A549 (cell line): ENCODE measurements around the gene ARID1B. TPM values are rescaled to one million over a fixed set of nuclear protein-coding genes. Genes with fewer than 3 reads are reported as not detected.

Source experiments
- ATAC-seq, 2 experiments: fragments of 200-7000 bp in 1 of 2; fragments of >200 bp in 1 of 2; cut with Nextera tagmentation in 1 of 2; cut with Tn5 transposase in 1 of 2; 3 replicates each; pipeline versions ENCODE4 v1.8.0 to v1.9.1; 2018 to 2020; ENCODE audit warnings: mild to moderate bottlenecking in 1 of 2, moderate library complexity in 1 of 2
- CTCF ChIA-PET: fragments of 300-600 bp; sonication (Branson Sonifier 250); formaldehyde crosslinking; extraction: SDS; loops from one replicate; lab custom pipeline; 2021; ENCODE audit warnings: antibody characterized with exemption, inconsistent platforms; lab: Yijun Ruan, JAX
- POLR2A ChIA-PET: fragments of 350-600 bp; formaldehyde crosslinking; extraction: SDS; loops from one replicate; lab custom pipeline; 2021; ENCODE audit warnings: antibody characterized with exemption, inconsistent platforms; lab: Yijun Ruan, JAX
- DNase-seq, 2 experiments: peaks; one replicate each; pipeline versions ENCODE4 v3.0.0 to v3.0.0-alpha.2; 2011 to 2016; ENCODE audit warnings: low read depth in 1 of 2, low spot score in 1 of 2
- FAIRE-seq: peaks from 2 replicates; lab custom pipeline; 2011; peaks lifted over from hg19 to GRCh38; lab: Jason Lieb, UNC
- H3K27ac ChIP-seq, 2 experiments: fragments of >200 bp; sonication (Bioruptor Twin); formaldehyde crosslinking; 3 replicates each; pipeline ENCODE4 v1.5.1; 2016 to 2017
- H3K4me1 ChIP-seq: fragments of >200 bp; sonication (Bioruptor Twin); formaldehyde crosslinking; 3 replicates; pipeline ENCODE4 v1.6.1; 2016
- H3K4me2 ChIP-seq: fragments of >200 bp; sonication (Bioruptor Twin); formaldehyde crosslinking; 3 replicates; pipeline ENCODE4 v1.6.1; 2016
- H3K4me3 ChIP-seq: fragments of >200 bp; sonication (Bioruptor Twin); formaldehyde crosslinking; 3 replicates; pipeline ENCODE4 v1.5.1; 2016
- H3K9me3 ChIP-seq: fragments of >200 bp; sonication (Bioruptor Twin); formaldehyde crosslinking; 3 replicates; pipeline ENCODE4 v1.6.1; 2016
- CBX8 ChIP-seq: fragments of 200-600 bp; sonication (generic); IDR thresholded peaks from 2 replicates; pipeline ENCODE4 v1.6.1; 2016
- EHF ChIP-seq: fragments of 250-450 bp; sonication (Bioruptor Pico); IDR thresholded peaks from 2 replicates; pipeline ENCODE4 v1.5.0; 2020; ENCODE audit warnings: mild to moderate bottlenecking
- ESRRA ChIP-seq: fragments of 150-350 bp; IDR thresholded peaks from 2 replicates; pipeline ENCODE4 v1.6.1; 2014; ENCODE audit warnings: mild to moderate bottlenecking, low read length, borderline replicate concordance
- GATA3 ChIP-seq: IDR thresholded peaks from 2 replicates; pipeline ENCODE4 v1.6.1; 2012; ENCODE audit warnings: borderline replicate concordance
- HDAC2 ChIP-seq: fragments of 200-600 bp; sonication (generic); IDR thresholded peaks from 2 replicates; pipeline ENCODE4 v1.6.1; 2016
- HEYL ChIP-seq: fragments of 250-450 bp; sonication (Bioruptor Pico); IDR thresholded peaks from 2 replicates; pipeline ENCODE4 v1.8.0; 2021; ENCODE audit warnings: mild to moderate bottlenecking, moderate library complexity
- HOXB5 ChIP-seq: fragments of 250-450 bp; sonication (Bioruptor Pico); IDR thresholded peaks from 2 replicates; pipeline ENCODE4 v1.5.0; 2020; ENCODE audit warnings: mild to moderate bottlenecking, moderate library complexity
- JUNB ChIP-seq: fragments of >200 bp; sonication (Bioruptor Twin); formaldehyde crosslinking; IDR thresholded peaks from 2 replicates; pipeline ENCODE4 v1.6.1; 2016
- KDM5A ChIP-seq: fragments of 200-600 bp; sonication (generic); IDR thresholded peaks from 2 replicates; pipeline ENCODE4 v1.6.1; 2016; ENCODE audit warnings: antibody characterized with exemption, mild to moderate bottlenecking
- MYC ChIP-seq: IDR thresholded peaks from 2 replicates; pipeline ENCODE4 v1.6.1; 2012; ENCODE audit warnings: mild to moderate bottlenecking, inconsistent platforms, low read length, improper control_type of control experiment, borderline replicate concordance
- PHF8 ChIP-seq: fragments of 200-600 bp; sonication (generic); IDR thresholded peaks from 2 replicates; pipeline ENCODE4 v1.6.1; 2016; ENCODE audit warnings: low read depth, mild to moderate bottlenecking, antibody characterized with exemption, moderate library complexity, borderline replicate concordance
- POLR2AphosphoS2 ChIP-seq: conservative IDR thresholded peaks from 2 replicates; pipeline ENCODE4 v1.6.1; 2012; ENCODE audit warnings: low read length, improper control_type of control experiment, inconsistent platforms
- RFX5 ChIP-seq: fragments of 450-650 bp; IDR thresholded peaks from 2 replicates; pipeline ENCODE4 v1.7.1; 2014; ENCODE audit warnings: antibody characterized with exemption, mild to moderate bottlenecking, moderate library complexity
- RNF2 ChIP-seq: fragments of 200-600 bp; sonication (generic); IDR thresholded peaks from 2 replicates; pipeline ENCODE4 v1.6.1; 2016; ENCODE audit warnings: low read depth, mild to moderate bottlenecking, antibody characterized with exemption, moderate library complexity, borderline replicate concordance
- ZFP36 ChIP-seq: fragments of 450-650 bp; IDR thresholded peaks from 2 replicates; pipeline ENCODE4 v1.6.1; 2014; ENCODE audit warnings: borderline replicate concordance; ENCODE audit not compliant: partially characterized antibody
- ZNF302 ChIP-seq: fragments of 250-450 bp; sonication (Bioruptor Pico); IDR thresholded peaks from 2 replicates; pipeline ENCODE4 v1.9.0; 2021; ENCODE audit warnings: inconsistent platforms, mild to moderate bottlenecking, moderate library complexity
- WGBS: methylation state at CpG from one replicate; pipeline ENCODE4 v1.1.6; 2017; ENCODE audit errors: missing lambda C conversion rate; 5-methylcytosine and 5-hydroxymethylcytosine counted together
- polyA plus RNA-seq, 4 experiments: library from polyadenylated mRNA; depleted of rRNA in 3 of 4; stranded (reverse); fragments of >200 nt; fragmentation: RNase III in 1 of 4; extraction: RNeasy Plus Mini Kit Qiagen cat#74134 plus additional on column Dnase treatment in 1 of 4; gene quantifications; 2 replicates in 3 of 4; 3 replicates in 1 of 4; pipeline ENCODE4 v1.2.3, GENCODE V29; 2011 to 2017
- TF ChIP-seq, protein P1 (sequence below): fragments of >200 bp; sonication (Bioruptor Twin); formaldehyde crosslinking; IDR thresholded peaks from 3 replicates; pipeline ENCODE4 v1.6.1; 2016
- TF ChIP-seq, protein P2 (sequence below): fragments of 200-600 bp; sonication (generic); IDR thresholded peaks from 2 replicates; pipeline ENCODE4 v1.6.1; 2016; ENCODE audit warnings: antibody characterized with exemption, mild to moderate bottlenecking, moderate library complexity
- TF ChIP-seq, protein P3 (sequence below): fragments of 150-350 bp; IDR thresholded peaks from 2 replicates; pipeline ENCODE4 v1.6.1; 2014; ENCODE audit warnings: low read depth, mild to moderate bottlenecking, low read length
- TF ChIP-seq, protein P4 (sequence below): fragments of >200 bp; sonication (Bioruptor Twin); formaldehyde crosslinking; IDR thresholded peaks from 3 replicates; pipeline ENCODE4 v1.5.1; 2016

The ARID1B gene
- polyA plus RNA-seq, 2 of the 4 experiments (the other 2 are of a cell fraction): 13.5 to 16.3 TPM

DNA sequence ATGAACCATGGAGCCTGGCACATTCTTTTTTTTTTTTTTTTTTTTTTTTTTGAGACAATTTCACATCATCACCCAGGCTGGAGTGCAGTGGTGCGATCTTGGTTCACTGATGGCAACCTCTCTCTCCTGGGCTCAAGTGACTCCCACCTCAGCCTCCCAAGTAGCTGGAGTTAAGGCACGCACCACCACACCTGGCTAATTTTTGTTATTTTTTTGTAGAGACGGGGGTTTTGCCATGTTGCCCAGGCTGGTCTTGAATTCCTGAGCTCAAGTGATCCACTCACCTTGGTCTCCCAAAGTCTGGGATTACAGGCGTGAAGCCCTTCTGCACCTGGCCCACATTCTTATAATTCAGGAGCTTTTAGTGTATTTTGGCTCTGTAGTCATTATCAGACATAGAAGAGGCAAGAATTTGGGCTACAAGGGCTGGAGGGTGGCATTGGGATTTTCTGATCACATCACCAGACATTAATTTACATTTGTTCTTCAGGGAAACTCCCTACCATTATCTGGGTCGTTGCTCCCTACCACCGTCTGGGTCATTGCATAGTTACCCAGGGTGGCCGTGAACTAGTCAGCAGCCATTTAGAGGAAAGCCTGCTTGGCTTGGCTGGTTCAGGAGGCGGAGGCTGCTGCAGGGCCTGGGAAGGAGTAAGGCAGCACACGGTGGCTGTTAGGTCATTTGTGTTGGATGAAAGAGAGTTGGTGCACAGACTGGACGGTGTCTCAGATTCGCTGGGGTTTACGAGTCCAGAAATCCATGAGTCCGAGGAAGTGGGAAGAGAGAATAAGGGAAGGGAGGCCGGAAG lies 17.6 kb downstream of the ARID1B start:
- whole genome bisulfite sequencing: 85% methylated on average over 14 of the region's 14 CpGs

DNA sequence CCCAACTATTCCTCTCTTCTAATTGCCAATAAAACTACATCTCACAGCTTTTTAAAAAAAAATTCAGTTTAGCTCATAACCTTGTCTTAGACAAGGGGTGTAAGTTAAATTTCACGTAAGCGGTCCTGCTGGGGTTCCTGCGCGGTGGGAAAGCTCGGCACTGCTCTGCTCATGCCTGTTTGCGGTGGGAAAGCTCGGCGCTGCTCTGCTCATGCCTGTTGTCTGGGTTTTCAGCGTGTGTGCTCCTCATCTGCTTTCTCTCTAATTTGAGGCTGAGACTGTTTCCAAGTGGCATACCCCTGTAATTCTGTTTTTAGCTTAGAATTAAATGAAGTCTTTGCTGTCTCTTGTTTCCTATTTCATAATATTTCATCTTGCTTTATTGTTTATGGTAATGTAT lies 18.6 kb downstream of the ARID1B start:
- ATAC-seq: no peak
- no peak overlapping the region for H3K27ac ChIP-seq
- ChIA-PET CTCF (no interaction called here), POLR2A (no interaction called here)
- 93% methylated on average over 9 of the region's 9 CpGs for WGBS
- TF ChIP-seq JUNB: no peak
- TF ChIP-seq ZFP36: no peak
- FAIRE-seq: no peak
- H3K9me3 ChIP-seq: no peaks in the 10 kb centered on the region
- no peak for DNase-seq
- no peak overlapping the region for H3K4me2 ChIP-seq
- no peak overlapping the region for H3K4me3 ChIP-seq
- no peaks in the 10 kb centered on the region for H3K4me1 ChIP-seq

More for the DNA sequence above, 17.6 kb downstream of the ARID1B start:
- H3K4me2 ChIP-seq: no peak overlapping the region
- no peak overlapping the region for H3K4me3 ChIP-seq
- CTCF ChIA-PET: no interaction called here
- DNase-seq (no peak), FAIRE-seq (no peak), ATAC-seq (no peak)
- POLR2A ChIA-PET: no interaction called here
- H3K4me1 ChIP-seq: peaks cover 7% of the 10 kb centered on the region
- TF ChIP-seq ZNF302 (CRISPR knock-in tag) (no peak), MYC (no peak), GATA3 (no peak), PHF8 (no peak), CBX8 (no peak), HEYL (no peak), RFX5 (no peak), POLR2AphosphoS2 (no peak), EHF (no peak), JUNB (no peak), HDAC2 (no peak), KDM5A (no peak), ESRRA (no peak), RNF2 (no peak), HOXB5 (CRISPR knock-in tag) (no peak)
- TF ChIP-seq, protein P1, sequence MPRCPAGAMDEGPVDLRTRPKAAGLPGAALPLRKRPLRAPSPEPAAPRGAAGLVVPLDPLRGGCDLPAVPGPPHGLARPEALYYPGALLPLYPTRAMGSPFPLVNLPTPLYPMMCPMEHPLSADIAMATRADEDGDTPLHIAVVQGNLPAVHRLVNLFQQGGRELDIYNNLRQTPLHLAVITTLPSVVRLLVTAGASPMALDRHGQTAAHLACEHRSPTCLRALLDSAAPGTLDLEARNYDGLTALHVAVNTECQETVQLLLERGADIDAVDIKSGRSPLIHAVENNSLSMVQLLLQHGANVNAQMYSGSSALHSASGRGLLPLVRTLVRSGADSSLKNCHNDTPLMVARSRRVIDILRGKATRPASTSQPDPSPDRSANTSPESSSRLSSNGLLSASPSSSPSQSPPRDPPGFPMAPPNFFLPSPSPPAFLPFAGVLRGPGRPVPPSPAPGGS: no peak
- TF ChIP-seq, protein P2, sequence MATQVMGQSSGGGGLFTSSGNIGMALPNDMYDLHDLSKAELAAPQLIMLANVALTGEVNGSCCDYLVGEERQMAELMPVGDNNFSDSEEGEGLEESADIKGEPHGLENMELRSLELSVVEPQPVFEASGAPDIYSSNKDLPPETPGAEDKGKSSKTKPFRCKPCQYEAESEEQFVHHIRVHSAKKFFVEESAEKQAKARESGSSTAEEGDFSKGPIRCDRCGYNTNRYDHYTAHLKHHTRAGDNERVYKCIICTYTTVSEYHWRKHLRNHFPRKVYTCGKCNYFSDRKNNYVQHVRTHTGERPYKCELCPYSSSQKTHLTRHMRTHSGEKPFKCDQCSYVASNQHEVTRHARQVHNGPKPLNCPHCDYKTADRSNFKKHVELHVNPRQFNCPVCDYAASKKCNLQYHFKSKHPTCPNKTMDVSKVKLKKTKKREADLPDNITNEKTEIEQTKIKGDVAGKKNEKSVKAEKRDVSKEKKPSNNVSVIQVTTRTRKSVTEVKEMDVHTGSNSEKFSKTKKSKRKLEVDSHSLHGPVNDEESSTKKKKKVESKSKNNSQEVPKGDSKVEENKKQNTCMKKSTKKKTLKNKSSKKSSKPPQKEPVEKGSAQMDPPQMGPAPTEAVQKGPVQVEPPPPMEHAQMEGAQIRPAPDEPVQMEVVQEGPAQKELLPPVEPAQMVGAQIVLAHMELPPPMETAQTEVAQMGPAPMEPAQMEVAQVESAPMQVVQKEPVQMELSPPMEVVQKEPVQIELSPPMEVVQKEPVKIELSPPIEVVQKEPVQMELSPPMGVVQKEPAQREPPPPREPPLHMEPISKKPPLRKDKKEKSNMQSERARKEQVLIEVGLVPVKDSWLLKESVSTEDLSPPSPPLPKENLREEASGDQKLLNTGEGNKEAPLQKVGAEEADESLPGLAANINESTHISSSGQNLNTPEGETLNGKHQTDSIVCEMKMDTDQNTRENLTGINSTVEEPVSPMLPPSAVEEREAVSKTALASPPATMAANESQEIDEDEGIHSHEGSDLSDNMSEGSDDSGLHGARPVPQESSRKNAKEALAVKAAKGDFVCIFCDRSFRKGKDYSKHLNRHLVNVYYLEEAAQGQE: no peak
- TF ChIP-seq, protein P3, sequence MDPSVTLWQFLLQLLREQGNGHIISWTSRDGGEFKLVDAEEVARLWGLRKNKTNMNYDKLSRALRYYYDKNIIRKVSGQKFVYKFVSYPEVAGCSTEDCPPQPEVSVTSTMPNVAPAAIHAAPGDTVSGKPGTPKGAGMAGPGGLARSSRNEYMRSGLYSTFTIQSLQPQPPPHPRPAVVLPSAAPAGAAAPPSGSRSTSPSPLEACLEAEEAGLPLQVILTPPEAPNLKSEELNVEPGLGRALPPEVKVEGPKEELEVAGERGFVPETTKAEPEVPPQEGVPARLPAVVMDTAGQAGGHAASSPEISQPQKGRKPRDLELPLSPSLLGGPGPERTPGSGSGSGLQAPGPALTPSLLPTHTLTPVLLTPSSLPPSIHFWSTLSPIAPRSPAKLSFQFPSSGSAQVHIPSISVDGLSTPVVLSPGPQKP: no peak
- TF ChIP-seq, protein P4, sequence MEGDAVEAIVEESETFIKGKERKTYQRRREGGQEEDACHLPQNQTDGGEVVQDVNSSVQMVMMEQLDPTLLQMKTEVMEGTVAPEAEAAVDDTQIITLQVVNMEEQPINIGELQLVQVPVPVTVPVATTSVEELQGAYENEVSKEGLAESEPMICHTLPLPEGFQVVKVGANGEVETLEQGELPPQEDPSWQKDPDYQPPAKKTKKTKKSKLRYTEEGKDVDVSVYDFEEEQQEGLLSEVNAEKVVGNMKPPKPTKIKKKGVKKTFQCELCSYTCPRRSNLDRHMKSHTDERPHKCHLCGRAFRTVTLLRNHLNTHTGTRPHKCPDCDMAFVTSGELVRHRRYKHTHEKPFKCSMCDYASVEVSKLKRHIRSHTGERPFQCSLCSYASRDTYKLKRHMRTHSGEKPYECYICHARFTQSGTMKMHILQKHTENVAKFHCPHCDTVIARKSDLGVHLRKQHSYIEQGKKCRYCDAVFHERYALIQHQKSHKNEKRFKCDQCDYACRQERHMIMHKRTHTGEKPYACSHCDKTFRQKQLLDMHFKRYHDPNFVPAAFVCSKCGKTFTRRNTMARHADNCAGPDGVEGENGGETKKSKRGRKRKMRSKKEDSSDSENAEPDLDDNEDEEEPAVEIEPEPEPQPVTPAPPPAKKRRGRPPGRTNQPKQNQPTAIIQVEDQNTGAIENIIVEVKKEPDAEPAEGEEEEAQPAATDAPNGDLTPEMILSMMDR: no peak
- H3K9me3 ChIP-seq: no peaks in the 10 kb centered on the region
- no peak overlapping the region for H3K27ac ChIP-seq
